MM.1S (cell line): ENCODE results near the gene IGF1R.

Source experiments
- EZH2 ChIP-seq: fragments of 300-600 bp; sonication (generic); optimal IDR thresholded peaks from 2 replicates; pipeline ENCODE3; 2017; ENCODE audit warnings: low read depth, mild to moderate bottlenecking, antibody characterized with exemption, low read length, mixed read lengths
- EZH2phosphoT487 ChIP-seq: fragments of 300-600 bp; sonication (generic); IDR thresholded peaks from 2 replicates; pipeline ENCODE4 v1.6.1; 2018; ENCODE audit warnings: antibody characterized with exemption, low read length
- TF ChIP-seq, protein P1 (sequence below): fragments of 300-600 bp; sonication (generic); IDR thresholded peaks from 2 replicates; pipeline ENCODE4 v1.5.1; 2016; ENCODE audit warnings: antibody characterized with exemption, low read length, mixed read lengths

DNA sequence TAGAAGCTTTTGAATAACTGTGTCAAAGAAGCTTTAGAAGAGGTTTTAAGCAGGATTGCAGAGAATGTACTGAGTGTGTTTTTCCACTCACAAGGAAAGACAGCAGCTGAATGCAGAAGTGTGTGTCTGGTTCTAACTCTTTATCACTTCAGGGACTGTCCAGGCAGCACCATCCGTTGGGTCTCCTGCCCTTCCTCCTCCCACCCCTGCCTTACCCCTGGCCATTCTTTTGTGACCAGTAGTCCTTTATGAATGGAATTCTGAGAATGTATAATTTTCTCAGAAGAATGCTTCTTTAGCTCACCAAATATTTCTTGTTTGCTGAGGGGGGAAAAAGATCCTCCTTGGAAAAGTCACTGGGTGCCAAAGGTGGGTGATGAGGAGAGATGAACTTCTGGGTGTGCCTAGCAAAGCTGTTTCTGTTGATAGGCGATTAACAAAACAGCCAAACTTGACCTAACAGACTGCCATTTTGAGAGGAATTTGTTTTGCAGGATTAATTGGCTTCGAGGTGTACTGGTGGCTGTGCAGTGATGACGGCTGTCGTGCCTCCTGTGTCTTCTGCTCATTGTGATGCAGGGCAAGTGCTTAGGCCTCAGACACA is 70.9 kb downstream of the IGF1R start:
- TF ChIP-seq, protein P1, sequence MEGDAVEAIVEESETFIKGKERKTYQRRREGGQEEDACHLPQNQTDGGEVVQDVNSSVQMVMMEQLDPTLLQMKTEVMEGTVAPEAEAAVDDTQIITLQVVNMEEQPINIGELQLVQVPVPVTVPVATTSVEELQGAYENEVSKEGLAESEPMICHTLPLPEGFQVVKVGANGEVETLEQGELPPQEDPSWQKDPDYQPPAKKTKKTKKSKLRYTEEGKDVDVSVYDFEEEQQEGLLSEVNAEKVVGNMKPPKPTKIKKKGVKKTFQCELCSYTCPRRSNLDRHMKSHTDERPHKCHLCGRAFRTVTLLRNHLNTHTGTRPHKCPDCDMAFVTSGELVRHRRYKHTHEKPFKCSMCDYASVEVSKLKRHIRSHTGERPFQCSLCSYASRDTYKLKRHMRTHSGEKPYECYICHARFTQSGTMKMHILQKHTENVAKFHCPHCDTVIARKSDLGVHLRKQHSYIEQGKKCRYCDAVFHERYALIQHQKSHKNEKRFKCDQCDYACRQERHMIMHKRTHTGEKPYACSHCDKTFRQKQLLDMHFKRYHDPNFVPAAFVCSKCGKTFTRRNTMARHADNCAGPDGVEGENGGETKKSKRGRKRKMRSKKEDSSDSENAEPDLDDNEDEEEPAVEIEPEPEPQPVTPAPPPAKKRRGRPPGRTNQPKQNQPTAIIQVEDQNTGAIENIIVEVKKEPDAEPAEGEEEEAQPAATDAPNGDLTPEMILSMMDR = no peak
- TF ChIP-seq EZH2phosphoT487 (no peak), EZH2 (no peak)
